ENCODE measurements around the gene ANTXR2. TPM values are rescaled to one million over a fixed set of nuclear protein-coding genes. Genes with fewer than 3 reads are reported as not detected.

The ANTXR2 gene
- total and polyA plus RNA-seq, 2 of the 8 experiments (the other 6 are each of a cell fraction or from before 2014, with no cell fraction given): 1.1 to 7.5 TPM

GRCh38 chr4:80074069-80074468 lies 1.0 kb upstream of the ANTXR2 start (continued):
- TF ChIP-seq CHD7 (IDR thresholded peaks at IDR 0.05; ENCODE audit: insufficient replicate concordance, low read length) (no peak), CBX8 (IDR thresholded peaks at IDR 0.05; ENCODE audit: borderline replicate concordance, low read depth, low read length) (no peak), CHD1 (IDR thresholded peaks at IDR 0.05; ENCODE audit: low read depth, low read length) (no peak), SP1 (IDR thresholded peaks at IDR 0.05; ENCODE audit: low read depth, low read length) (no peak), CHD2 (IDR thresholded peaks at IDR 0.05; ENCODE audit: low read length) (no peak), KDM1A (IDR thresholded peaks at IDR 0.05; ENCODE audit: borderline replicate concordance, low read length) (no peak), JUN (IDR thresholded peaks at IDR 0.05; ENCODE audit: low read depth, low read length) (no peak), HDAC2 (IDR thresholded peaks at IDR 0.05; ENCODE audit: borderline replicate concordance in 1 of 2, low read depth in 2 of 2, low read length in 2 of 2) (no peak), TBP (IDR thresholded peaks at IDR 0.05; ENCODE audit: low read depth, low read length) (no peak), SIN3A (conservative IDR thresholded peaks at IDR 0.05 in 1 of 2, IDR thresholded peaks at IDR 0.05 in 1 of 2; ENCODE audit: low read depth in 1 of 2, low read length in 2 of 2) (no peak)

Data from H1 (cell line).